WERI-Rb-1 (cell line): Measurements from ENCODE around the gene NAGPA.

Experiments used
- DNase-seq: peaks from one replicate; pipeline ENCODE4 v3.0.0-alpha.2; 2020
- H3K27ac ChIP-seq: fragments of 250-450 bp; sonication (Bioruptor Pico); 2 replicates; pipeline ENCODE4 v1.5.1; 2020; ENCODE audit warnings: mild to moderate bottlenecking, moderate library complexity
- H3K27me3 ChIP-seq: fragments of 250-450 bp; sonication (Bioruptor Pico); 2 replicates; pipeline ENCODE4 v1.5.1; 2021; ENCODE audit warnings: mild to moderate bottlenecking, low read depth, moderate library complexity; ENCODE audit not compliant: insufficient read depth, severe bottlenecking
- H3K36me3 ChIP-seq: fragments of 250-450 bp; sonication (Bioruptor Pico); 2 replicates; pipeline ENCODE4 v1.5.1; 2020; ENCODE audit warnings: mild to moderate bottlenecking, moderate library complexity
- H3K4me3 ChIP-seq: 2 replicates; pipeline ENCODE4 v1.5.1; 2011; ENCODE audit warnings: low read depth, mild to moderate bottlenecking, control low read depth, low read length
- H3K9me3 ChIP-seq: fragments of 250-450 bp; sonication (Bioruptor Pico); 2 replicates; pipeline ENCODE4 v1.5.1; 2021; ENCODE audit warnings: mild to moderate bottlenecking, moderate library complexity; ENCODE audit not compliant: severe bottlenecking
- CTCF ChIP-seq: IDR thresholded peaks from 2 replicates; pipeline ENCODE4 v1.5.1; 2011; ENCODE audit warnings: low read depth, mild to moderate bottlenecking, control low read depth, inconsistent platforms, low read length

NAGPA gene

GRCh38 chr16:5034167-5034523, 410 bp upstream of the NAGPA start:
- Histone ChIP-seq H3K27ac (peak overlapping the region; percentile 55; the same call in 1 of the 2 replicates), H3K27me3 (no peaks in the 10 kb centered on the region), H3K9me3 (no peaks in the 10 kb centered on the region), H3K36me3 (no peaks in the 10 kb centered on the region), H3K4me3 (peak overlapping the region; percentile 72)
- TF ChIP-seq CTCF = no peak
- no peak for DNase-seq

- Histone ChIP-seq H3K4me3 (peak overlapping the region; percentile 72), H3K36me3 (no peaks in the 10 kb centered on the region), H3K9me3 (no peaks in the 10 kb centered on the region), H3K27ac (no peak overlapping the region), H3K27me3 (no peaks in the 10 kb centered on the region)
- DNase-seq = no peak
- no peak for TF ChIP-seq CTCF
These were observed 977 bp downstream of the NAGPA start for GRCh38 chr16:5032748-5033167.

- Histone ChIP-seq H3K27me3 (no peaks in the 10 kb centered on the region), H3K4me3 (no peak overlapping the region), H3K27ac (no peak overlapping the region), H3K36me3 (no peaks in the 10 kb centered on the region), H3K9me3 (no peaks in the 10 kb centered on the region)
- no peak for DNase-seq
- TF ChIP-seq CTCF = no peak
These were observed 2.1 kb downstream of the NAGPA start for GRCh38 chr16:5031601-5032000.

- no peak for TF ChIP-seq CTCF
- no peak for DNase-seq
- no peaks in the 10 kb centered on the region for H3K36me3 ChIP-seq
- H3K9me3 ChIP-seq = no peaks in the 10 kb centered on the region
- no peak overlapping the region for H3K27ac ChIP-seq
- no peaks in the 10 kb centered on the region for H3K27me3 ChIP-seq
- no peak overlapping the region for H3K4me3 ChIP-seq
These were observed 3.4 kb downstream of the NAGPA start for GRCh38 chr16:5030251-5030870.

- H3K27me3 ChIP-seq = no peaks in the 10 kb centered on the region
- H3K36me3 ChIP-seq = no peaks in the 10 kb centered on the region
- DNase-seq = no peak
- H3K27ac ChIP-seq = no peak overlapping the region
- TF ChIP-seq CTCF = no peak
- no peaks in the 10 kb centered on the region for H3K9me3 ChIP-seq
- no peak overlapping the region for H3K4me3 ChIP-seq
These were observed 4.7 kb downstream of the NAGPA start for GRCh38 chr16:5028950-5029475.
